GM19467 (cell line): ENCODE measurements around the gene EIF2AK2.
A peak's percentile ranks its signal among the peaks of the same experiment; 100 is the strongest.

ENCODE experiments used
- ATAC-seq: cut with Tn5 transposase; IDR thresholded peaks from one replicate; pipeline ENCODE4 v1.9.1; 2021; ENCODE audit warnings: mild to moderate bottlenecking, moderate library complexity; ENCODE audit not compliant: unreplicated experiment

EIF2AK2 gene

DNA sequence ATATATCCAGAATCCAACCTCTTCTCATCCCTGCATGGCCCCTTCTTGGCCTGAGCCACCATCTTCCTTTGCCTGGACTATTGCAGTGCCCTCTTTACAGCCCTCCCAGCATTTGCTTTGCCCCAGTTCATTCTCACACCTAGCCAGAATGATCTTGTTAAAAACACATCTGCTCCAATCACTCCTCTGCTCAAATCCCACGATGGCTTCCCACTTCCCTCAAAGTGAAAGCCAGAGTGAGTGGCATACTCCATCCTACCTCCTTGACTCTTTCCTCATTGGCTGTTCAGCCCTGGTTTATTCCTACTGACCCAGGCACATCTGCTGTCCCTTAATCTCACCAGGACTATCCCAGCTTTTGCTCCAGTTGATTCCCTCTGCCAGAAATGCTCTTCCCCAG is 17.0 kb upstream of the EIF2AK2 start:
- no peak for ATAC-seq

DNA sequence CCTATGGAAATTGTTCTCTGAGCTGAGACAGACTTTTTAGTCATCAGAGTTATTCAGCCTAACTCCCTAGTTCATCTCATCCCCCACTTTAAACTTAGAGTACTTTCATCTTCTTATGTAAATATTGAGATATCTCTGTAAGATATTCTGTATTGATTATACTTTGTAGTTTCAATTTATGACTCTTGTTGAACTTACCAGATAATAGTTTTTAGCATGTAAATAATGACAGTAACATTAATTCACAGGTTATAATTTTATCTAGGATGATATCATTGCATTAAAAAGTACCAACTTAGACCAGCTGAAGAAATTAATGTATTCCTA is 14.8 kb upstream of the EIF2AK2 start:
- no peak for ATAC-seq

DNA sequence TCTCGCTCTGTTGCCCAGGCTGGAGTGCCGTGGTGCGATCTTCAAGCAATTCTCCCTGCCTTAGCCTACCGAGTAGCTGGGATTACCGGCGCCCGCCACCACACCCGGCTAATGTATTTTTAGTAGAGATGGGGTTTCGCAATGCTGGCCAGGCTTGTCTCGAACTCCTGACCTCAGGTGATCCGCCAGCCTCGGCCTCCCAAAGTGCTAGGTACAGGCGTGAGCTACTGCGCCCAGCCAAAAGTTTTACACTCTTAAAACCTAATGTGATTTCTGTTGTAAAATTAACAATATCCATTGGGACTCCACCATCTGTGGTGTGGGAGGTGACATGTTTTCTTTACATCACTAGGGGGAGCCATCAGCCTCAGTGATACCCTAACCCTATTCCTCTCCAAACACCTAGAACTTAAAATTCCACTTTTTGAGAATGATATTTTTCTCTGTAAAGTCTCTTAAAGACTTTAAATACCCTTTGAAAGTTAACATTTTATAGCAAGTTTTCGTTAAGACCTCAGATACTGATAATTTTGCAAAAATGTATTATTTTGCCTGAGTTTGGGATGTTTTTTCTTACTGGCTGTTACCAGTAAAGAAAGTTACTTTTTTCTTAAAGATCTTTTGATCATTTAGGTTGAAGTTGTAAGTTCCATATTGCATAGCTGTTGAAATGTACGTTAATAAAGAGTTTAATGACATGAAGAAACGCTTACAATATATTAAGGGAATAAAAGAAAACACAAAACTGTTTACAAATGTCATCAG is 11.6 kb upstream of the EIF2AK2 start:
- no peak for ATAC-seq

DNA sequence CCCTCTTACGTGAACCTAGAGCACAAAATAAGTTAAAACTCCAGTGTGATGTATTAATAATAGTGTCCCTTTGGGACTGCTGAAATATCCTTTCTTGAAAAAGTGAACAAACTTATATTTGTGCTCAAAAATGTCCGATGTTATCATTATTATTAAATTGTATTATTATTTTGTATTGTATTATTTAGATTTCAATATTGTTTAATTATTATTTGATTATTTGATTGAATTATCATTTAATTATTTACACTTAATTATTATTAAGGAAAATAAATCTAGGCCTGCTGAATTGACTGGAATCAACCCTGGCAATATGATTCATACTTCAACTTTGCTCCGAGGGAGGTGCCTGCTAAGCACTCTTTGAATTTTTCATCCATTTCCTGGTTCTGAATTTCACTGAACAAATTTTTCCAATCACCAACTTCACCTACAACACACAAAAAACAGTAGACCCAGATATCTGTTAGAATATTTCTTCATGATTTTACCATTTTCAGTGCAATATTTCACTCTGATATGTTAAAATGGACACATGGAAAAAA is 10.9 kb upstream of the EIF2AK2 start:
- no peak for ATAC-seq

DNA sequence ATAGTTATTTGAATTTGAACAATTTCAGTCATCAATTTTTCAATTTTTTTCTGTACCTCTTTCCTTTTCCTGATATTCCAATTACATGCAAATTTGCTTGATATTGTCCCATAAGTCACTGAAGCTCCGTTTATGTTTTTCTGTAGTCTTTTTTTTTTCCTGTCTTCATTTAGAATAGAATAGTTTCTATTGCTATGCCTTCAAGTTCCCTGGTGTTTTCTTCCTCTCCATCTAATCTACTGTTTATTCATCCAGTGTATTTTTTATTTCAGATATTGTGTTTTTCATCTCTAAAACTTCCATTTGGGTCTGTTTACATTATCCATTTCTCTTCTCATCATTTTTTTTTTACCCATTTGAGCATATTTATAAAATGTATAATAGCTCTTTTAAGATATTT is 8.0 kb upstream of the EIF2AK2 start:
- no peak for ATAC-seq

DNA sequence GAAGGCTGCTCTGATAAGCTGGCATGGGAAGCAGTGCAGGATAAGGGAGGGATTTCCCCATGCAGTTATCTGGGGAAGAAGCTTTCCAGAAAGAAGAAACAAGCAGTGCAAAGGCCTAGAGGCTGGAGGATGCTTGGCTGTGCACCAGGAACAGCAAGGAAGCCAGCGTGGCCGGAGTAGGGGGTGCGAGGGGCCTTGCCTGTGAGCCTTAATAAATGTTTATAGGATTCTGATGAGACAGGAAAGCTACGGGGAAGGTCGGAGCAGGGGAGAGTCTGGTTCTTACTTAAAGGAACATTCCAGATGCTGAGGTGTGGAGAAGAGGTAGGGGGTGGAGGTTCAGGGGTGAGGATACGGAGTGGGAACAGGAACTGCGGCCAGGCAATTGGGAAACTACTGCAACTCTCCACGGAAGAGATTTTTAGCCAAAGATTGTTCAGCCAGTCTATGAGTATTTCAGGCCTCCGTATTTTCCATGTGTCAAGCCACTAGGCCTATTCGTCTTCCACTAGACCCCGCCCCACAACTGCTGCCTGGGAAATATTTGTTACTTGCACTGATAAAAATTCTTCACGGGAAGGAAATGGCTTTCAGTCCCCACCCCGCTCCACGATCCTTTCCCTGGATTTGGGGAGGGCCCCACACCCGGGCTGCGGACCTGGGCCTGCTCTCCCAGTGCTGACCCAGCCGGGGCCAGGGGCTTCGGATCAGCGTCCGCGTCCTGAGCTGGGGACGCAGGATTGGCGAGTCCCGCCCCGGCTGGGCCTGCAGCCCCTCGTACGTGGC is 516 bp downstream of the EIF2AK2 start:
- ATAC-seq = peak; percentile 26

DNA sequence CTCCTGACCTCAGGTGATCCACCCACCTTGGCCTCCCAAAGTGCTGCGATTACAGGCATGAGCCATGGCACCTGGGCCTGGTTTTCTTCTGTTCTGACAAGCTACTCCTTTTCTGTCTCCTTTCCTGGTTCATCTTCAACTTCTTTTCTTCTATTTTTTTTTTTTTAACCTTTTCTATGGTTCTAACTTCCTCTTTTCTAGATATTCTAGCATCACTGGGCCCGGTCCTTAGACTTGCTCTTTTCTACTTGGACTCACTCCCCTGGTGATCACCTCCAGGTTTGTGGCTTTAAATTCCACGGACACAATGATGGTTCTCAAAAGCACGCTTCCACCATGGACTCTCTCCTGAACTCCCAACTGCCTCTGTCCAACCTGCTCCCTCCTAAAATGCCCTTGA is 2.0 kb downstream of the EIF2AK2 start:
- ATAC-seq = no peak

DNA sequence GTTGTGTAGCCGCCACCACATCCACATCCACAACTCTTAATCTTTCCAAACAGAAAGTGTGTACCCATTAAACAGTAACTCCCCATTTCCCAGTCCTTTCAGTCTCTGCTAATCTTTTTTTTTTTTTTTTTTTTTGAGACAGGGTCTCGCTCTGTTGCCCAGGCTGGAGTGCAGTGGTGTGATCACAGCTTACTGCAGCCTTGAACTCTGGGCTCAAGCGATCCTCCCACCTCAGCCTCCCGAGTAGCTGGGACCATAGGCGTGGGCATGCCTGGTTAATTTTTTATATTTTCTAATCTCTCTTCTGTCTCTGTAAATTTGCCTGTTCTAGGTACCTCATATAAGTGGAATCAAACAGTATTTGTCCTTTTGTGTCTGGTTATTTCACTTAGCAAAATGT is 3.6 kb downstream of the EIF2AK2 start:
- no peak for ATAC-seq

DNA sequence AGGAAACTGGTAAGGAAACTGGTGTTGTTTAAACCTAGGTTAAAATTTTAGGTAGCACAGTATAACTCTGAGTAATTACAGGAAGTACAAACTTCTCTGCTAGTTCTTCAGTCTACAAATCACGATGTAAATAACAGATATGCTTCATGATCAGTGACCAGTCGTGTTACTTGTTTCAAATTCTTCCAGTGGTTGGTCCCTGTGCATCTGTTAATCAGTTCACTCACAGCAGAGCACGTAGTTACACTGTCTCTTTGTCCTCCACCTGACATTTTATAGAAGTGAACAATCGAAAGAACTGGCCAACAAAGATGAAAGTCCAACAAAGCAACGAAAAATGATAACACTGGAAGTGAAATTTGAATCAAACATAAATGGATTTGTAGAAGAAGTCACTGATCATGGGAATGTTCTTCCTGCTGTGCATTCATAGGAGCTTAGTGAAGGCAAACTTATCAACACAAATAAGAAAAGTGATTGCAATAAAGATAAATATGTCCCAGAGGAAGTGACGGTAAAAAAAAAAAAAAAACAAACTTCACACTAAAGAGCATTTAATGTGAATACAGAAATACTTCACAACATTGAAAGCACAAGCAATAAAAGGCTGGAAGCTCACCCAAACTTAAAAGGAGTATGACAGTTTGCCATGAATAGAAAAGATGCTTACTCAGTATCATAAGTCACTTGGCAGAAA is 7.0 kb downstream of the EIF2AK2 start:
- ATAC-seq = no peak

DNA sequence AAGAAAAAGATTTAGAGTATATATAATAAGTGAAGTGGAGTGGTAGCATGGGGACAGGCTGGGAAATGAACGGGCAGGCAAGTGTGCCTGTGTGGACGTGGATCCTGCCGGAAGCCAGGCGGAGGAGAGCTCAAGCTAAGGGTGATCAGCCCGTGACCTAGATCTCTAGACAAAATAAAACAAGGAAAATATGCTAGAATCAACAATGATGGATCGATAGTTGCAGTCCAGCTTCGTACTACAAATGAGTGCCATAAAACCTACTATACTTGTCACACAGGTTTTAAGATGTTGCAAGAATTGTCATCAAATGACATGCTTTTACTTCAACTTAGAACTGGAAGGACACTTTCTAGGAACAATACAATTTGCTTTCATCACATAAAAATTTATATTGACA is 8.5 kb downstream of the EIF2AK2 start:
- no peak for ATAC-seq

DNA sequence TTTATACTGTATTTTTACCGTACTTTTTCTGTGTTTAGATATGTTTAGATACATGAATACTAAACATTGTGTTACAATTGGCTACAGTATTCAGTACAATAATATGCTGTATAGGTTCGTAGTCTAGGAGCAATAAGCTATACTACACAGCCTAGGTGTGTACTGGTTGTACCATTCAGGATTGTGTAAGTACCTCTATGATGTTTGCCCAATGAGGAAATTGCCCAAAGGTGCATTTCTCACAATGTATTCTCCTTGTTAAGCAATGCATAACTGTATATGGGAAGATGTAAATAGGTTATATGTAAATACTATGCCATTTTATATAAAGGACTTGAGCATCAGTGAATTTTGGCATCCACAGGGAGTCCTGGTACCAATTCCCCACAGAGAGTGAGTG is 10.7 kb downstream of the EIF2AK2 start:
- ATAC-seq = no peak

DNA sequence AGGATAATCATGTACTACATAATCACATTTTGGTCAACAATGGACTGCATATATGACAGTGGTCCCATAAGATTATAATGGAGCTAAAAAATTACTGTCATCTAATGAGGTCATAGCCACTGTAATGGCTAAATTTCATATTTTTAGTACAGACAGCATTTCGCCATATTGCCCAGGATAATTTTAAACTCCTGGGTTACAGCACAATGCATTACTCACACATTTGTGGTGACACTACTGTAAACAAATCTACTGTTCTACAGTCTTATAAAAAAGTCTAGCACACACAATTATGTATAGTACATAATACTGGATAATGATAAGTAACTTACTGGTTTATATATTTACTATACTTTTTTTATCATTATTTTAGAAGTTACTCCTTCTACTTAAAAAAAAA is 12.8 kb downstream of the EIF2AK2 start:
- no peak for ATAC-seq

DNA sequence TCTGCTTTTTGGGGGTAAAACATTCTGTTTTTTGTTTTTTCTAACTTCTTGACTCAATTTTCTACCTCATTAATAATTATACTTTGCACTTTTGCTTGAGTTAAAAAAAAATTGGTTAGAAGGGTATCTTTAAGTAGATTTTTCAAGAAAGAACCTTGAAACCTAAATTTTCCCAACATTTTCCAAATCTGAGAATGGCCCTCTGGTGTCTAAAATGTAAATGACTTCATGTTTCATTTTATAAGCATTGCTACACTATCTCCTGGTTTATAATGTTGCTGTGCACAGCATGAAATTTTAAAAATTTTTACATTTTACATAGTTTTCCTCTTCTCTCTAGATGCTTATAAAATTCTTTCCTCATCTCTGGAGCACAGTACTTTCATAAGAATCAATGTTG is 14.2 kb downstream of the EIF2AK2 start:
- no peak for ATAC-seq

DNA sequence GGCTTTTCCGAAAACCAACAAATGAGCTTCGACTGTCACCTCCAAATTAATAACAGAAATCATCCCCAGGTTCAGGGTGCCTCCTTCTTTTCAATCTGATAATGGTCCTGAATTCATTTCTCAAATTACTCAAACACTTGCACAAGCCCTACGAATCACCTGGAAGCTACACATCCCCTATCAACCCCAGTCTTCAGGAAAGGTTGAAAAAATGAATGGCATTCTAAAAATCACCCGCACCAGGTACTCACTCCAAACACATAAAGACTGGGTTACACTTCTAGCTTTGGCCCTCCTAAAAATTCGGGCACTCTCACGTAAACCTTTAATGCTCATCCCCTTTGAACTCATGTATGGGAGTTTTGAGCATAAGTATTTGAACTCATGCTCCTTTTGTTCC is 23.9 kb downstream of the EIF2AK2 start:
- ATAC-seq = no peak

DNA sequence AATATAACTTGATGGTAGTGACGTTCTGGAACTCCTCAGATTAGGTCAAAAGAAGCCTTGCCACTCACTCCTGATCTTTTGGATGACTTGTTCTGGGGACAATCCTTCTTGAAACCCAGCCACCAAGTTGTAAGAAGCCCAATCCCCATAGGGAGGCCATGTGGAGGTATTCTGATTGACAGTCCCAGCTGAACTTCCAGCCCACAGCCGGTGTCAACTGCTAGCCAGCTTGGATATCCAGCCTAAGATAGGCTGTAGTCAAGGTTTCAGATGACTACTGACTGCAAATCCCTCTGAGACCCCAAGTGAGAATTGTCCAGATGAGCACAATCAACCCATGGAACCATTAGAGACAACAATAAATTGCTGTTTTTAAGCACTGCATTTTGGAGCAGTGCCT is 31.4 kb downstream of the EIF2AK2 start:
- ATAC-seq = no peak

DNA sequence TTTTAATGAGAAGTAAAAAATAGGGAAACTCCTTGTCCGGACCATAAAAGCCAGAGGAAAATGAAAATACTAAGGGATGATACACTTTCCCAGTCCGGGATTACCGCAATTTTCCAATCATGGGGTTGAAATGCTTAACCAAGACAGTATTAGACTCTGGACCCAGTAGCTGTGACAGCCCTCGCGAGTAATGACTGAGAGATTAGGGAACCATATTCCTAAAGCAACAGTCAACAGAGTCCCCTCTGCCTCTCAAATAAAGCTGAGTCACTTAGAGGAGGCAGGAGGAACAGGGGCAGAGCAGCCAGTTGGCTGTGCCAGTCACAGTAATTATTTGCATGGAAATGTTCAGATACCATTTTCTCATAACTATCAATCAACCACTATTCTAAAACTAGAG is 37.6 kb downstream of the EIF2AK2 start:
- no peak for ATAC-seq

DNA sequence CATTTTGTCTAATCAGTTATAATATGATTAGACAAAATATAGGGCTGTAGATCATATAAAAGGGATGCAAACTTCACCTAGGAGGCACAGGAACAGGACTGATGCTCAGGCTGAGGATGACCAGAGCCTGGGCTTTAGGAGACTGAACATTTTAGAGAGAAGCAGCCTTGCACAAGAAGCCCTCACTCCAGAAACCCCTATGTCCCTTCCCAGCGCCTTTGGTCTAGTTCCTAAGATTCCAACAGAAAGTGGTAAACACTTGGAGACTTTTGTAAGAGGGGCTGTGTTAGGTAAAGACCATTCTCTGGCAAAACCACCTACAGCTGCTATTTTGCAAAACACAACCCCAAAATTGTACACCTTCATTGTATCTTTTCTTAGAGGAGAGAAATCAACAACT is 39.2 kb downstream of the EIF2AK2 start:
- no peak for ATAC-seq

DNA sequence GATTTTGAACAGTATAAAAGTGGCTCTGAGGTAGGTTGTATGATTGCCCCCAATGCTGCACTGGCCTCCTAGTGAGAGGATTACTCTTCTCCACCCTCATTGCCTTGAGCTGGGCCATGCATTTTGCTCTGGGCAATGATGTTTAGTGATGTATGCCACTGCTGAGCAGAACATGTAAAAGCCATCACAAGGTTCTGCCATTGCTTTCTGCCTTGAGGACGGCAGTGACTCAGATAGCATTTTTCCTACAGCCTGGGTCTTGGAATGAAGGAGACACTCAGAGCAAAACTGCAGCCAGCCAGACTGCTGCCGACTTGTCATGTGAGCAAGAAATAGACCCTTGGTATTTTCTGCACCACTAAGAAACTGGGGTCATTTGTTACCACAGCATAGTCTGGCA is 44.8 kb downstream of the EIF2AK2 start:
- ATAC-seq = no peak

DNA sequence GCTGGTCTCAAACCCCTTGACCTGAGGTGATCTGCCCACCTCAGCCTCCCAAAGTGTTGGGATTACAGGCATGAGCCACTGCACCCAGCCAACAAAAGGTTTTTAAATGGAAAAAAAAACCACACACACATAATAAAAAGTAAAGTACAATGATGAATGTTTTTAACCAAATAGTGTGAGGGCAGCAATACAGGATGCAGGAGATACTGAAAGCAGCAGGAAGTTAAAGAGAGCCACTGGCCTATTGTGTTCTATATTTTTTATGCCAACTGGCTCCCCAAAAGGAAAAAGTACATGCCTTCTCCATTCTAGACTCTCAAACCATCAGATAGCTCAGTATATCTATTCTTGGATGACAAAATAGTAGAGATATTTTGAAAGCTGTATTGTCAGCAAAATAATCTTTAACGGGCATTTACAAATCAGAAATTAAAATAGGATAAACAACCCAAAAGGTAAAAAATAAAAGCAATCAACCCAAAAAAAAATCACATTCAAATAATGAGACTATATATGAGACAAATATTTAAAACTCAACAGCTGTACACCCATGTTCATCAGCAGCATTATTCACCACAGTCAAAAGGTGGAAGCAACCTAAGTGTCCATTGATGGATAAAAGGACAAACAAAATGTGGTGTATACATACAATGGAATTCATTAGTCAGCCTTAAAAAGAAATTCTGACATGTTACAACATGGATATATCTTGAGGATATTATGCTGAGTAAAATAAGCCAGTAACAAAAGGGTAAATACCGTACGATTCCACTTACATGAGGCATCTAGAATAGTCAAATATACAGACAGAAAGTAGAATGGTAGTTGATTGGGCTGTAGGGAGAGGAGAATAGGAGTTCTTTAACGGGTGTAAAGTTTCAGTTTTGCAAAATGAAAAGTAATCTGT is 46.2 kb downstream of the EIF2AK2 start:
- ATAC-seq = no peak

DNA sequence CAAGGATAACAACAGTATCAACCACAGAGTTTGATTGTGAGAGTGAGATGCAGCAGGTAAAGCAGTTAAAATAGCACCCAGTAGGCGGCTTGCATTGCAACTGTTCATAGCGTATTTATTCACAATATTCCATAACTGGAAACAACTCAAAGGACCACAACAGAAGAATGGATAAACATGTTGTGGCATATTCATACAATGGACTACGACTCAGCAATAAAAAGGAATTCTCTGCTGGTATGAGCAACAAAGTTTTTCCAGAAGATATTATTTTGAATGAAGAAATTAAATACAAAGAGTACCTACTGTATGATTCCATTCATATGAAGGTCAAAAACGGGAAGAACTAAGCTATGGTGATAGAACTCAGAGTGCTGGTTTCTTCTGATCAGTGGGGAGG is 47.3 kb downstream of the EIF2AK2 start:
- ATAC-seq = no peak

DNA sequence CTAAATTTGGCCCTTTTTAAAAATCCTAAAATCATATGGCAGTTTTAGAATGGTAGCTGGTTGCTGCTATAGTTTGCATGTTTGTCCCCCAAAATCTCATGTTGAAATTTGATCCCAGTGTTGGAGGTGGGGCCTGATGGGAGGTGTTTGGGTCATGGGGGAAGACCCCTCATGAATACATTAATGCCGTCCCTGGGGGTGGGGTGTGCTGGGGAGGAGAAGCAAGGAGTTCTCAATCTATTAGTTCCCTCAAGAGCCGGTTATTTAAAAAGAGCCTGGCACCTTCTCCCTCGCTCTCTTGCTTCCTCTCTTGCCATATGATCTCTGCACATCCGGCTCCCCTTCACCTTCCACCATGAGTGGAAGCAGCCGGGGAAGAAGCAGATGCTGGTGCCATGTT is 51.6 kb downstream of the EIF2AK2 start:
- ATAC-seq = no peak
